GM21619 (cell line): ENCODE results near the gene FBXL16.

ENCODE experiments used
- ATAC-seq: cut with Tn5 transposase; IDR thresholded peaks from one replicate; pipeline ENCODE4 v1.9.1; 2021; ENCODE audit not compliant: unreplicated experiment

The FBXL16 gene

DNA sequence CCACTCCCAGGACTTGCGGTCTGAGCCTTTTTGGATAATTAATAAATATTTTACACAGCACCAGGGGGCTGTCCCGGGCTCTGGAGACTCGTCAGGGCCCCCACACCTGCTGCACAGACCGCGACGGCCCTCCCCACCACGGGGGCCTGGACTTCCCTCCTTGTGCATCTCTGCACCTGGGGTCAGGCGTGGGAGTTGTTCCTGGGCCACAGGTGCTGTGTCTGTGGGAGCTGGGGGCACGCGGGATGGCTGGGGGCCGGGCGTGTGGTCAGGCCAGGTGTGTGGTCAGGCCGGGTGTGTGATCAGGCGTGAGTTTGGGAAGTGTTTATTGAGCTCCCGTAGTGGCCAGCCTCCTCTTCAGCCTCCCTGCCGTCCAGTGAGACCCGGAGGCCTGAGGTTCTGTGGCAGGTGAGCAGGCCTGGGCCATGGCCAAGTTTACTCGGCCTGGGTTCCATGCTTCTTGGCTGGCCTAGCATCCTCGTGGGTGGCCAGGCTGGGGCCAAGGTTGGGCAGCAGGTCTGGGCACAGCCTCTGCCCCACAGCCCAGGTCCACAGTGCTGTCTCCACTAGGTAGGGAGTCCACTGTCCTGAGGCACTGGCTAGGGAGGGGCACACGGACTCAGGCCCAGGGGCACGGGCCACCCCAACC, 27.3 kb downstream of the FBXL16 start:
- no peak for ATAC-seq

DNA sequence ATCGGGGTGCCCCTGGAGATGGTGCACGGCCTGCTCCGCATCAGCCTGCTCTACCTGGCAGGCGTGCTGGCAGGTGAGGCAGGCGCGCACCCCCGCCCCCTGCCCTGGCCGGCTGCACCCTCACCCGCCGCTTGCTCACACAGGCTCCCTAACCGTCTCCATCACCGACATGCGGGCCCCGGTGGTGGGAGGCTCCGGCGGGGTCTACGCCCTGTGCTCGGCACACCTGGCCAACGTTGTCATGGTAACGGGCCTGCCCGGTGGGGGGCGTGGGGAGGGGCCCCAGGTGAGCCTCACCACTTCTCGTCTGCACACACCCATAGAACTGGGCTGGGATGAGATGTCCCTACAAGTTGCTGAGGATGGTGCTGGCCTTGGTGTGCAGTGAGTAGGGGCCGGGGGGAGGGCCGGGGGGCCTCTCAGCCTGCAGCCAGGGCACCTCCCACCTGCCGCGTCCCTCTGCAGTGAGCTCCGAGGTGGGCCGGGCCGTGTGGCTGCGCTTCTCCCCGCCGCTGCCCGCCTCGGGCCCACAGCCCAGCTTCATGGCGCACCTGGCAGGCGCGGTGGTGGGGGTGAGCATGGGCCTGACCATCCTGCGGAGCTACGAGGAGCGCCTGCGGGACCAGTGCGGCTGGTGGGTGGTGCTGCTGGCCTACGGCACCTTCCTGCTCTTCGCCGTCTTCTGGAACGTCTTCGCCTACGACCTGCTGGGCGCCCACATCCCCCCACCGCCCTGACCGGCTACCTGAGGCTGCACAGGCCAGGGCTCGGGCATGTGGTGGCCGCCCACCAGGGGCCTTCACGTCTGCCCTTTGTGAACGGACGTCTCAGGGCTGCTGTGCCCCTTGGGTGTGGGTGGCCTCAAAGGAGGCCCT, 28.0 kb downstream of the FBXL16 start:
- no peak for ATAC-seq

DNA sequence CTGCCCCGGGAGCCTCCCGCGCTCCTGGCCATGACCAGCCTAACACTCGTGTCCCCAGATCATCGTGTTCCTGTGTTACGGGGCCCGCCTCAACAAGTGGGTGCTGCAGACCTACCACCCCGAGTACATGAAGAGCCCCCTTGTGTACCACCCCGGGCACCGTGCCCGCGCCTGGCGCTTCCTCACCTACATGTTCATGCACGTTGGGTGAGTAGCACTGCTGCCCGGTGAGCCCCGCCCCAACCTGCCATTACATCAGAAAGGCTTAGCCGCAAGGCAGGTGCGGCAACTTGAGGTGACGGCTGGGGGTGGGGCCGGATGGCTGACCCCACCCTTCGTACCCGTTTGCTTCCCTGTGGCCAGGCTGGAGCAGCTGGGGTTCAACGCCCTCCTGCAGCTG, 28.7 kb downstream of the FBXL16 start:
- ATAC-seq = no peak

DNA sequence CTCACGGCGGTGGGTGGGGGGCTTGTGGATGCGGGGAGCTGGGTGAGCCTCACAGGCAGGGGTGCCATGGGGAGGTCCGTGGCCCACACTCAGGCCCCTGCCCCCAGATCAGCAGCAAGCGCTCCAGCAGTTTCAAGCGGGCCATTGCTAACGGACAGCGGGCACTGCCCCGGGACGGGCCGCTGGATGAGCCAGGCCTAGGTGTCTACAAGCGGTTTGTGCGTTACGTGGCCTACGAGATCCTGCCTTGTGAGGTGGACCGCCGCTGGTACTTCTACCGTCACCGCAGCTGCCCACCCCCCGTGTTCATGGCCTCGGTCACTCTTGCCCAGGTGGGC, 29.1 kb downstream of the FBXL16 start:
- no peak for ATAC-seq

DNA sequence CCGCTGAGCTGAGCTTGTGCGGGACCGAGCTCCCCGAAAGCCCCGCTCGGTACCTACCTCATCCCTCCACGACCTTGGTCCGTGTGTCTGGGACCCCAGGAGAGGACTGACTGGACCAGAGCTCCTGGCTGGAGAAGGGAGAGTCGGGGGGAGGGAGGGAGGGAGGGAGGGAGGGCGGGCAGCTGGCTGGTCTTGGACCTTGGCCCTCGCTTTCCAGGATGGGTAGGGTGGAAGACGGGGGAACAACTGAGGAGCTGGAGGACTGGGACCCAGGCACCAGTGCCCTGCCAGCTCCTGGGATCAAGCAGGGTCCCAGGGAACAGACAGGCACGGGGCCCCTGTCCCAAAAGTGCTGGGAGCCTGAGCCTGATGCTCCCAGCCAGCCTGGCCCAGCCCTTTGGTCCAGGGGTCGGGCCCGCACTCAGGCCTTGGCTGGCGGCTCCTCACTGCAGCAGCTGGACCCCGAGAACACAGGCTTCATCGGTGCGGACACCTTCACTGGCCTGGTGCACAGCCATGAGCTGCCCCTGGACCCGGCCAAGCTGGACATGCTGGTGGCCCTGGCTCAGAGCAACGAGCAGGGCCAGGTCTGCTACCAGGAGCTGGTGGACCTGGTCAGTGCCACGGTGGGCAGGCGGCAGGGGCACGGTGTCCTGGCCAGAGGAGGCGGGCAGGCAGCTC, 29.6 kb downstream of the FBXL16 start:
- no peak for ATAC-seq

DNA sequence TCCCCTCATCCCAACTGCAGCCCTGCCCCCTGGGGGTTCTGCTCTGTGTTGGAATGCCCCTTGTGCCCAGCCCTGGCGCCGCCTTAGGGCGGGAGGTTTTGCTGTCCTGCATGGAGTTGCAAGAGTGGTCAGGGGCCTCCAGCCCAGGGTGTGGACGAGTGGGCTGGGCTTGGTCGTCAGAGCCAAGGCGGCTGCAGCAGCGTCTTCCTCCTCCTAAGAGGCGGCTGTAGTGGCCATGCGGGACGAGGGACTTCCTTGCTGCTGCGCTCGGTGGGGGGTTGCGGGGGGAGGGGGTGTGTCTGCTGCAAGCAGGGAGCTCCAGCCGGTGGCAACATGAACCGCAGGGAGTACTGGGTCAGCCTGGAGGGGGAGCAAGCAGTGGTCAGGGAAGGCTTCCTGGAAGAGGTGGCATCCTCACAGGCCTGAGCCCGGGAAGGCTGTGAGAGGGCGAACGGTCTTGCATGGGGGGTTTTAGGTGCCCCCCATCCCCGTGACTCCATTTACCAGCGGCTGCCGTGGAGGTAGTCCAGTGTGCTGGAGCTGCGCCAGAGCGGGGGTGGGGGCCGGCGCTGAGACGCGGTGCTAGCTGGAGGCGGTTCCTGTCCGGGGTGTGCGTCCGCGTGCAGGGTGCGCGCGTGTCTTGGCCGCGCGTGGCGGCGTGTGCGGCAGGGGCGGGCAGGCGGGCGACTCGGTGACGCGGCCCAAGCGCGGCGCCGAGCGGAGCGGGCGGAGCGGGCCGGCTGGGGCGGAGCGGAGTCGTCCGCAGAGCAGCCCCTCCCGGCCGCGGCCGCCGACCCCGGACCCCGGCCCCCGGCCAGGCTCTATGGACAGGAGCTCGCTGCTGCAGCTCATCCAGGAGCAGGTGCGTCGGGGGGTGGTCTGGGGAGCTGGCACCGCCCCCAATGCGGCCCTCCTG, 30.4 kb downstream of the FBXL16 start, which contains the start of gene RHBDL1:
Gene RHBDL1 (plus strand): TSS at position 704 of the 916 bp plus-strand sequence. CDS start 120 bp downstream, at position 824.
- ATAC-seq = no peak

DNA sequence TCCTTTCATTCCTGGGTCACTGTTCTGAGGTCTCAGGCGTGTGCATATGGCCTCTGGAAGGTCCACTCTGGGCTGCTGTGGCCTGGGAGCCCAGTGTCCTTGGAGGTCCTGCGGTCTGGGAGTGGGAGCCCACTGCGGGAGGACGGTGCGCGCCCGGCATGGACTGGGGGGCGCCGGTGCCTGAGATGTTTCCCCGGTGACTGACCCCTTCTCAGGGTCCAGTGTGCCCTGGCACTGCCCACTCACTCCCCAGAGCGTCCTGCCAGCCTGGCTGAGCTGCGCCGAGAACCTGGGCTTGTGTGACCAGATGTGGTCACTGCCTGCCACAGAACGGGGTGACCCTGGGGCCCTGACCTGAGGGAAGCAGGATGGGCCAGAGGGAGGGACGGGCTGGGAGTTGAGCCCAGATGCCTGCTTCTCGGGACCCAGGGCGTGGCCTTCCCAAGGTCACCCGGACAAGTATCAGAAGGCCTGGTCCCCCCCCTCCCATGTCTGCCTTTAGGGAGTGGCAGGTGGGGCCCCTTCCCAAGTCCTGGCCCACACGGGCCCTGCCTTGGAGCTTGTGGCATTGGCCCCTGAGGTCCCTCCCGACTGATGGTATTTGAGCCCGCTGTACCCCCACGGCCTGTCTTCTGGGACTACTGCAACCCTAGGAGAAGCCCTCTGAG, 31.3 kb downstream of the FBXL16 start:
- no peak for ATAC-seq

DNA sequence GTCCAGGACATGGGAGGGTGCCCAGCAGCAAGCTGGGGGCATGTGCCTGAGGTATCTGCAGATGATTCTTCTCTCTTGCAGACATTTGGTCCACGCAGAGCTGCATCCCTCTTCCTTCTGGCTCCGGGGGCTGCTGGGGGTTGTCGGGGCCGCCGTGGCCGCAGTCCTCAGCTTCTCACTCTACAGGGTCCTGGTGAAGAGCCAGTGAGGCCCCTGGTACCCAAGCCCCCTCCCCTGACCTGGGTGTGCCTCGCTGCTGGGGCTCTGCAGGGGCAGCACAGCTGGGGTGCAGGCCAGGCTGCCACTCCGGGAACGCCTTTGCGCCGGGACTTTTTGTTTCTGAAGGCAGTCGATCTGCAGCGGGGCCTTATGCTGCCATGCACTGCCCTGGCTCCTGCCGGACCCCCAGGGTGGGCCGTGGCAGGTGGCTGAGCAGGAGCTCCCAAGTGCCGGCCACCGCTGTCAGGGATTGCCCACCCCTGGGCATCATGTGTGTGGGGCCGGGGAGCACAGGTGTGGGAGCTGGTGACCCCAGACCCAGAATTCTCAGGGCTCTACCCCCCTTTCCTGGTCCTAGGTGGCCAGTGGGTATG, 32.1 kb downstream of the FBXL16 start:
- ATAC-seq = no peak

DNA sequence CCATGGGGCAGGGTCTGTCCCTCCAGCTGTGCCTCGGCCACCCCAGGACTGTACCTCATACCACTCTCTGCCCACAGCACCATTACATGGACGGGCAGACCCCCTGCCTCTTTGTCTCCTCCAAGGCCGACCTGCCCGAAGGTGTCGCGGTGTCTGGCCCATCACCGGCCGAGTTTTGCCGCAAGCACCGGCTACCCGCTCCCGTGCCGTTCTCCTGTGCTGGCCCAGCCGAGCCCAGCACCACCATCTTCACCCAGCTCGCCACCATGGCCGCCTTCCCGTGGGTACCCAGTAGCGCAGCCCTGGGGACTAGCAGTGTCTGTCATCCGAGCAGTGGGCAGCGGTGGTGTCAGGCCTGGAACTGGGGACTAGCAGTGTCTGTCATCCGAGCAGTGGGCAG, 32.8 kb downstream of the FBXL16 start:
- ATAC-seq = no peak

DNA sequence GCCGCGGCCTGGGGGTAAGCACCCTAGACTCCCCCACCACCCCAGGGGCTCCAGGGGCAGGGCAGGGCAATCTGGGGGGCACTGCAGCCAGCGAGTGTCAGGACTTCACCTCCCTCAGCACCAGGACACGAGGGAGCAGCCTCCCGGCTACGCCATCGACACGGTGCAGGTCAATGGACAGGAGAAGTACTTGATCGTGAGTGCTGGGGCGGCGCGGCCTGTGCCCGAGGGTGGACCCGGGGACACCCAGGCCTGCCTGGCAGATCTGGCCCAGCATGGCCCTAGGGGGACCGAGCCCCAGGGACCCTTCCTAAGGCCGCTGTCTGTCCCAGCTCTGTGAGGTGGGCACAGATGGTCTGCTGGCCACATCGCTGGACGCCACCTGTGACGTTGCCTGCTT, 33.2 kb downstream of the FBXL16 start:
- no peak for ATAC-seq

DNA sequence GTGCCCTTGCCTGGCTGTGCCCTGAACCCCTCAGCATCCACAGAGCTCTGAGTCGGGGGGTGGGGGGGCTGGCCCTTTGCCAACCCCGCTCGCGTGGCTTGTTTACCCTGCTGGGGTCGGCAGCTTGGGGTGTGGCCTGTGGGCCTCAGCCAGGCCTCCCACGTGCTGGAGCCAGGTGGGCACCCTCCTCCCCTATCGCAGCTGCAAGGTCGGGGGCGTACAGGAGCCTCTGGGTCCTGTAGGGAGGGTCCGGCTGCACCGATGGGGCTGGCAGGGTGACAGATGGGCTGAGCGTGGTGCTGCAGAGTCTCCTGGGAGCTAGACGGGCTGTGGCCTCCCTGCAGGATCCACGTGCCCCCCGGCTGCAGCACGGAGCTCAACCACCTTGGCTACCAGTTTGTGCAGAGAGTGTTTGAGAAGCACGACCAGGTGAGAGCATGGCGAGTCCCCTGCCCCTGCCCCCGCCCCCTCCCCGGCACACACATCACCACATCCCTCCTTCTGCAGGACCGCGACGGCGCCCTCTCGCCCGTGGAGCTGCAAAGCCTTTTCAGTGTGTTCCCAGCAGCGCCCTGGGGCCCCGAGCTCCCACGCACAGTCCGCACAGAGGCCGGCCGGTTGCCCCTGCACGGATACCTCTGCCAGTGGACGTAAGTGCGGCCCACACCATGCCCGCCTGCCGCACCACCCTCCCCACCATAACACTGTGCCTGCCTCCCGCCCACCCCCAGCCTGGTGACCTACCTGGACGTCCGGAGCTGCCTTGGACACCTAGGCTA, 34.1 kb downstream of the FBXL16 start:
- ATAC-seq = no peak

DNA sequence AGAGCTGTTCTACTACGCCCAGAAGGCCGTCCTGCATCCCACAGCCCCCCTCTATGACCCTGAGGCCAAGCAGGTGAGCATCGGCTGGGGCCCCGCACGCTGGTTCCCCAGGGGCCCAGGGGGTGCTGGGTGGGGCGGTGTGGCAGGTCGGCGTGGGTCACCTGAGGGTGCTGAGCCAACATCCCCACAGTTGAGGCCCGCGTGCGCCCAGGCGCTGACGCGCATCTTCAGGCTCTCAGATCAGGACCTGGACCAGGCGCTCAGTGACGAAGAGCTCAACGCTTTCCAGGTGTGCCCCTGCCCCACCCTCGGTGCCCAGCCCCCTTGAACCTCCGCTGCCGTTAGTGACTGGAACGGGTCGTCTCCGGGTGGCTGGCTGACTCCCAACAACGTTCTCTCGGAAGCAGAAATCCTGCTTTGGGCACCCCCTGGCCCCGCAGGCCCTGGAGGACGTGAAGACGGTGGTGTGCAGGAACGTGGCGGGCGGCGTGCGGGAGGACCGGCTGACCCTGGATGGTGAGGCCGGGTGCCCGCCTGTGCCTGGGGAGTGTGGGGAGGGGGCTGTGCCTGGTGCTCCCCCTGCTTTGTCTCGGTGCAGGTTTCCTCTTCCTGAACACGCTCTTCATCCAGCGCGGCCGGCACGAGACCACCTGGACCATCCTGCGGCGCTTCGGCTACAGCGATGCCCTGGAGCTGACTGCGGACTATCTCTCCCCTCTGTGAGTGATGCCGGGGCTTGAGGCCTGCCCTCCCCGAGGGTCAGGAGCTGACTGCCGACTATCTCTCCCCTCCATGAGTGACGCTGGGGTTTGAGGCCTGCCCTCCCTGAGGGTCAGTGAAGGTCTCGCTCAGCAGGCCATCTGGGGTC, 34.9 kb downstream of the FBXL16 start:
- ATAC-seq = no peak

DNA sequence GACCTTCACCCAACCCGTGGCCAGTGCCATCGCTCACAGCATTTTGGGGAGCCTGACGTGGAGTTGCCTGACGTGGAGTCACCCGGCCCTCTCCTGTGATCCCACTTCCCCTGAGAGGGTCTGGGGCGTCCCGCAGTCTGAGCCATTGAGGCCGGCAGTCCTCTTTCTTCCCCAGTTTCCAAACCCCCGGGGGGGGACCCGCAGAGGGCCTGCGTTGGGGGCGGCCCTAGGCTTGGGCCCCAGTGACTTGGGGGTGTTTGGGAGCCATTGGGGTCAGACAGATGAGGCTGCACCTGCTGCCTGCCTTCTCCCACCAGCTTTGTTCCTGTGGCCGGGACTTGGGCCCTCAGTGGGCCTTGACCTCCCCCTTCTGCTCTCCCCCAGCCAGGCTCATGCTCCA, 35.9 kb downstream of the FBXL16 start:
- ATAC-seq = no peak

DNA sequence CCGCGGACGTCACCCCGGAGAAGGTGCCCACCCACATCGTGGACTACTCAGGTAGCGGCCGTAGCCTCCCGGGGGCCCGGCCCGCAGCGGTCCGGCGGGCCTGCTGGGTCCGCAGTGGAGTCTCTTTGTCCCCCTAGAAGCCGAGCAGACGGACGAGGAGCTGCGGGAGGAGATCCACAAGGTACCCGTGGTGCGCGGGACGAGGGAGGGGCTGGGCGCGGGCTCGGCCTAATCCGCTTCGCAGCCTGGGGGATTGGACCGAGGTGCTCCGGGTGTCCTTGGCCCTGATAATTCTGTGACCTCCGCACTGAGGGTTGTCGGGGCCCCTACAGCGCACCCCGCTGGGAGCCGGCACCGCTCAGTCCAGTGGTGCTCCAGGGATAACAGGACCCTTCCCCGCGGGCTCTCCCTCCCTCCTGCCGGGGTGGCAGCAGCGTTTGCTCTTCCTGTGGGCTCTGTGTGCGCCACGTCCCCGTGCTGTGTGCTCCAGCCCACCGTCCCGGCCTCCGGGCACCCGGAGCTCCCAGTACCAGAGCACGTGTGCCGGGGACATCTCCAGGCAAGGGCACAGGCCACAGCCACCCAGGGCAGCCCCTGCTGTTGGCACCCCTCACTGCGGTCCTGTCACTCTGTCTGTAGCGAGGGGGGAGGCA, 37.0 kb downstream of the FBXL16 start:
- no peak for ATAC-seq

DNA sequence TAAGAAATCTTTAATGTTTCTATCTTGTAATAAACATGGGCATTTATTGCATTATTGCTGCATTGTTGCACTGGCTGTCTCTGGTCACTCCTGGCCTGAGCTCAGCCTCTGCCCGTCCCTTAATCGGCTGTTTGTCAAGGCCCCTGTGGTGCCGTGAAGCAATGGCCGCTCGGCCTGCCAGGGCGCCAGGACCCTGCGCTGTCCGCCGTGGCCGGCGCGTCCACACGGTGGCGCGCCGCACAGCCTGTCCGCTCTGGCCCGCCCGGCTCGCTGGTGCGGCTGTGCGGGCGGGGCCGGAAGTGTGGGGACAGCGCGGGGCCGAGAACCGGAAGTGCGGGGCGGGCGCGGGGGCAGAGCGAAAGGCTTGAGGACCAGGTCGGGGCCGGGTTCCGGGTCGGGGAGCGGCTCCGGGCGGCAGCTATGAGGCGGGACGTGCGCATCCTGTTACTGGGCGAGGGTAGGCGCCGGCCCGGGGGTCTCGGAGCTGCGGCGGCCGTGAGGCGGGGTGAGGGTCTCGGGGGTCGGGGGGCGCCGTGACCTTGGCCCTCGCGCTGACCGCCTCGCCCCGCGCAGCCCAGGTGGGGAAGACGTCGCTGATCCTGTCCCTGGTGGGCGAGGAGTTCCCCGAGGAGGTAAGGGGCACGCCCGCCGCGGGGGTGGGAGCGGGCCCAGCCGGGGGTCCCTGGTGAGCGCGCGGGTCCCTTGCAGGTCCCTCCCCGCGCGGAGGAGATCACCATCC, 37.7 kb downstream of the FBXL16 start, which contains the start of gene RHOT2:
Gene RHOT2 (plus strand): TSS at position 353 of the 739 bp plus-strand sequence. CDS start 68 bp downstream, at position 421.
- peak; percentile 78 for ATAC-seq

DNA sequence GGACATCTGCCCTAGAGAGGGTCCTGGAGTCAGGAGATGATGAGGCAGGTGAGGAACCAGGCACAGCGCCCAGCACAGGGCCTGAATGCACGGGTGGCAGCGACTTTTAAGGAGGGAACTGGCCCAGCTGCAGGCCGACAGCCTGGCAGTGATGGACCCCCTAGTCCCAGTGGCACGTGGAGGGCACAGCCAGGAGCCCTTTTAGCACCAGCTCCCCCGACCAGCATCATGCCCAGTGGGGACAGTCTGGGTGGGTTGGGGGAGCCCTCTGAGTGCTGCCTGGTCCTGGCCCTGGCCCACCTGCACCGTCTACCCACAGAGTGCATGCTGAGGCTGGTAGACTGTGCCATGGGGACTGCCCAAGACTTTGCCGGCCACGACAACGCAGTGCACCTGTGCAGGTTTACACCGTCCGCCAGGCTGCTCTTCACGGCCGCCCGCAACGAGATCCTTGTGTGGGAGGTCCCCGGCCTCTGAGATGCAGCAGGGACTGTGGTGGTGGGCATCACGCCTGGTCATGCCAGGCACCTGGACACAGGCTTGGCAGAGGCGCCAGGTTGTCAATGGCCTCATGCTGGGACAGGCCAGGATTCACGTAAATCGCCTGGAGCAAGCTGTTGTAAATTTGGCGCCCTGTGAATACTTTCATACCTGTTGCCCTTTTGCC, 38.4 kb downstream of the FBXL16 start:
- ATAC-seq = no peak
